HepG2 (cell line): ENCODE data around the gene CLEC18A.

Experiments
- LCORL ChIP-seq, 2 experiments: fragments of 450-650 bp in 1 of 2; sonication (generic) in 1 of 2; formaldehyde crosslinking in 1 of 2; IDR thresholded peaks; 2 replicates each; pipeline versions ENCODE4 v1.5.0 to v1.6.1; 2017 to 2020; ENCODE audit warnings: antibody characterized with exemption in 1 of 2, missing genetic modification reagents in 1 of 2
- MIXL1 ChIP-seq: IDR thresholded peaks from 2 replicates; pipeline ENCODE4 v1.6.1; 2016
- NR1H2 ChIP-seq: sonication (generic); formaldehyde crosslinking; IDR thresholded peaks from 2 replicates; pipeline ENCODE4 v1.8.1; 2022; ENCODE audit warnings: low read depth, missing genetic modification reagents, borderline replicate concordance
- NR2C2 ChIP-seq: sonication (generic); formaldehyde crosslinking; IDR thresholded peaks from 2 replicates; pipeline ENCODE4 v1.4.0; 2020; ENCODE audit warnings: missing genetic modification reagents, mild to moderate bottlenecking, moderate library complexity, borderline replicate concordance
- TCF7L2 ChIP-seq: IDR thresholded peaks from 2 replicates; pipeline ENCODE4 v1.6.1; 2011; ENCODE audit warnings: mild to moderate bottlenecking, low read depth, low read length, moderate library complexity
- YY1 ChIP-seq: IDR thresholded peaks from 2 replicates; pipeline ENCODE4 v1.6.1; 2011; ENCODE audit warnings: low read length, low read depth, moderate library complexity, mild to moderate bottlenecking; ENCODE audit not compliant: insufficient read depth, insufficient replicate concordance
- ZNF264 ChIP-seq: sonication (generic); formaldehyde crosslinking; IDR thresholded peaks from 2 replicates; pipeline ENCODE4 v1.4.0; 2020; ENCODE audit warnings: missing genetic modification reagents
- ZSCAN30 ChIP-seq: sonication (generic); formaldehyde crosslinking; IDR thresholded peaks from 2 replicates; pipeline ENCODE4 v1.5.0; 2020; ENCODE audit warnings: mild to moderate bottlenecking, missing genetic modification reagents
- TF ChIP-seq, protein P1 (sequence below): sonication (generic); formaldehyde crosslinking; IDR thresholded peaks from 2 replicates; pipeline ENCODE4 v1.4.0; 2020; ENCODE audit warnings: missing genetic modification reagents, borderline replicate concordance
- TF ChIP-seq, protein P2 (sequence below): sonication (generic); formaldehyde crosslinking; IDR thresholded peaks from 2 replicates; pipeline ENCODE4 v1.5.0; 2020; ENCODE audit warnings: mild to moderate bottlenecking, missing genetic modification reagents, moderate library complexity
- TF ChIP-seq, protein P3 (sequence below), 2 experiments: IDR thresholded peaks; 2 replicates each; pipeline ENCODE4 v1.6.1; 2011 to 2012; ENCODE audit warnings: low read length in 2 of 2, borderline replicate concordance in 1 of 2, low read depth in 1 of 2, mild to moderate bottlenecking in 1 of 2, moderate library complexity in 1 of 2

DNA sequence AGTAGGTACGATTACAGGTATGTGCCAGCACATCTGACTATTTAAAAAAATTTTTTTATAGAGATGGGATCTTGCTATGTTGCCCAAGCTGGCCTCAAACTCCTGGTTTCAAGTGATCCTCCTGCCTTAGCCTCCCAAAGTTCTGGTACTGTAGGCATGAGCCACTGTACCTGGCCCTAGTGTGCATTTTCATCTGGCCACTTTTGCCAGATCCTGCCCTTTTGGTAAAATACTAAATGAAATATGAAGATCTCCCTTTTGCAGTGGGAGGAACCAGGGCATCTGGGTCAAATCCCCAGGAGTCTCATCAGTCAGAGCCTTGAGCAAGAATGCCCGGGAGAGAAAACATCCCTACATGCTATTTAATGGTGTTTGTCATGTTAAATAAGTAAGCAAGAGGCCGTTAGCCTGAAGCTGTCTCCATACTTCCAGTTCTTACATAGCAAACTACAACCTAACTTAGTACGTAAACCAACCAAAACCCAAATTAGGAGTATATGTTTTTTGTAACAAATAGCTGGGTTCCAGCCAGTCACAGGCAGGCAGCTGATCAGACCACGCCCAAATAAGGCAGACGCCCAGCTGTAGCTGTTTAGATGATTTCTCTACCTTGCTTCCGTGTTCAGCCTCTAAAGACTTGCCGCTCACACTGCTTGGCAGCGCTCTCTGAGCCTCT, 46.5 kb upstream of the CLEC18A start:
- TF ChIP-seq, protein P1, sequence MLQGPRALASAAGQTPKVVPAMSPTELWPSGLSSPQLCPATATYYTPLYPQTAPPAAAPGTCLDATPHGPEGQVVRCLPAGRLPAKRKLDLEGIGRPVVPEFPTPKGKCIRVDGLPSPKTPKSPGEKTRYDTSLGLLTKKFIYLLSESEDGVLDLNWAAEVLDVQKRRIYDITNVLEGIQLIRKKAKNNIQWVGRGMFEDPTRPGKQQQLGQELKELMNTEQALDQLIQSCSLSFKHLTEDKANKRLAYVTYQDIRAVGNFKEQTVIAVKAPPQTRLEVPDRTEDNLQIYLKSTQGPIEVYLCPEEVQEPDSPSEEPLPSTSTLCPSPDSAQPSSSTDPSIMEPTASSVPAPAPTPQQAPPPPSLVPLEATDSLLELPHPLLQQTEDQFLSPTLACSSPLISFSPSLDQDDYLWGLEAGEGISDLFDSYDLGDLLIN (CRISPR knock-in tag): no peak
- no peak for TF ChIP-seq YY1
- TF ChIP-seq MIXL1: no peak
- no peak for TF ChIP-seq ZSCAN30 (CRISPR knock-in tag)
- TF ChIP-seq, protein P2, sequence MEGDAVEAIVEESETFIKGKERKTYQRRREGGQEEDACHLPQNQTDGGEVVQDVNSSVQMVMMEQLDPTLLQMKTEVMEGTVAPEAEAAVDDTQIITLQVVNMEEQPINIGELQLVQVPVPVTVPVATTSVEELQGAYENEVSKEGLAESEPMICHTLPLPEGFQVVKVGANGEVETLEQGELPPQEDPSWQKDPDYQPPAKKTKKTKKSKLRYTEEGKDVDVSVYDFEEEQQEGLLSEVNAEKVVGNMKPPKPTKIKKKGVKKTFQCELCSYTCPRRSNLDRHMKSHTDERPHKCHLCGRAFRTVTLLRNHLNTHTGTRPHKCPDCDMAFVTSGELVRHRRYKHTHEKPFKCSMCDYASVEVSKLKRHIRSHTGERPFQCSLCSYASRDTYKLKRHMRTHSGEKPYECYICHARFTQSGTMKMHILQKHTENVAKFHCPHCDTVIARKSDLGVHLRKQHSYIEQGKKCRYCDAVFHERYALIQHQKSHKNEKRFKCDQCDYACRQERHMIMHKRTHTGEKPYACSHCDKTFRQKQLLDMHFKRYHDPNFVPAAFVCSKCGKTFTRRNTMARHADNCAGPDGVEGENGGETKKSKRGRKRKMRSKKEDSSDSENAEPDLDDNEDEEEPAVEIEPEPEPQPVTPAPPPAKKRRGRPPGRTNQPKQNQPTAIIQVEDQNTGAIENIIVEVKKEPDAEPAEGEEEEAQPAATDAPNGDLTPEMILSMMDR (CRISPR knock-in tag): no peak
- TF ChIP-seq, protein P3, sequence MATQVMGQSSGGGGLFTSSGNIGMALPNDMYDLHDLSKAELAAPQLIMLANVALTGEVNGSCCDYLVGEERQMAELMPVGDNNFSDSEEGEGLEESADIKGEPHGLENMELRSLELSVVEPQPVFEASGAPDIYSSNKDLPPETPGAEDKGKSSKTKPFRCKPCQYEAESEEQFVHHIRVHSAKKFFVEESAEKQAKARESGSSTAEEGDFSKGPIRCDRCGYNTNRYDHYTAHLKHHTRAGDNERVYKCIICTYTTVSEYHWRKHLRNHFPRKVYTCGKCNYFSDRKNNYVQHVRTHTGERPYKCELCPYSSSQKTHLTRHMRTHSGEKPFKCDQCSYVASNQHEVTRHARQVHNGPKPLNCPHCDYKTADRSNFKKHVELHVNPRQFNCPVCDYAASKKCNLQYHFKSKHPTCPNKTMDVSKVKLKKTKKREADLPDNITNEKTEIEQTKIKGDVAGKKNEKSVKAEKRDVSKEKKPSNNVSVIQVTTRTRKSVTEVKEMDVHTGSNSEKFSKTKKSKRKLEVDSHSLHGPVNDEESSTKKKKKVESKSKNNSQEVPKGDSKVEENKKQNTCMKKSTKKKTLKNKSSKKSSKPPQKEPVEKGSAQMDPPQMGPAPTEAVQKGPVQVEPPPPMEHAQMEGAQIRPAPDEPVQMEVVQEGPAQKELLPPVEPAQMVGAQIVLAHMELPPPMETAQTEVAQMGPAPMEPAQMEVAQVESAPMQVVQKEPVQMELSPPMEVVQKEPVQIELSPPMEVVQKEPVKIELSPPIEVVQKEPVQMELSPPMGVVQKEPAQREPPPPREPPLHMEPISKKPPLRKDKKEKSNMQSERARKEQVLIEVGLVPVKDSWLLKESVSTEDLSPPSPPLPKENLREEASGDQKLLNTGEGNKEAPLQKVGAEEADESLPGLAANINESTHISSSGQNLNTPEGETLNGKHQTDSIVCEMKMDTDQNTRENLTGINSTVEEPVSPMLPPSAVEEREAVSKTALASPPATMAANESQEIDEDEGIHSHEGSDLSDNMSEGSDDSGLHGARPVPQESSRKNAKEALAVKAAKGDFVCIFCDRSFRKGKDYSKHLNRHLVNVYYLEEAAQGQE (IDR thresholded peaks at IDR 0.05; ENCODE audit: borderline replicate concordance in 1 of 2, low read depth in 1 of 2, low read length in 2 of 2): no peak
- TF ChIP-seq NR1H2 (CRISPR knock-in tag): no peak
- TF ChIP-seq NR2C2: no peak
- TF ChIP-seq ZNF264 (CRISPR knock-in tag): no peak
- no peak for TF ChIP-seq TCF7L2
- TF ChIP-seq LCORL (IDR thresholded peaks at IDR 0.05): no peak
- TF ChIP-seq LCORL (CRISPR knock-in tag; IDR thresholded peaks at IDR 0.05): no peak
